PC-3 (cell line): ENCODE data around the gene XYLT2.

Experiments used
- CTCF ChIP-seq: fragments of 300-600 bp; sonication (generic); conservative IDR thresholded peaks from 2 replicates; pipeline ENCODE4 v1.5.1; 2017; ENCODE audit warnings: antibody characterized with exemption, low read depth, mild to moderate bottlenecking, low read length
- EZH2 ChIP-seq: fragments of 300-600 bp; sonication (generic); IDR thresholded peaks from one replicate; pipeline ENCODE4 v1.6.1; 2017; ENCODE audit warnings: antibody characterized with exemption, mild to moderate bottlenecking, low read length; ENCODE audit not compliant: unreplicated experiment
- EZH2phosphoT487 ChIP-seq: fragments of 300-600 bp; sonication (generic); IDR thresholded peaks from 2 replicates; pipeline ENCODE4 v1.6.1; 2018; ENCODE audit warnings: mild to moderate bottlenecking, antibody characterized with exemption, low read length, borderline replicate concordance

- no peak for TF ChIP-seq CTCF
- TF ChIP-seq EZH2 = no peak
- TF ChIP-seq EZH2phosphoT487 = no peak
Measured at GRCh38 chr17:50370052-50370451, 24.1 kb downstream of the XYLT2 start.
